Femur (tissue), 1 donor: ENCODE measurements around the gene PPARG.
"Not testable (repeated sequence)": the region's sequence is repeated elsewhere in the genome, so short reads cannot be mapped to it uniquely, and the experiment has no call there.

Experiments
- DNase-seq: peaks from one replicate; pipeline ENCODE4 v3.0.0-alpha.2; 2017

PPARG gene

GRCh38 chr3:12445523-12446240, 156.8 kb downstream of the PPARG start:
- DNase-seq, result no peak

GRCh38 chr3:12446298-12446697, 157.4 kb downstream of the PPARG start:
- no peak for DNase-seq

- DNase-seq, result no peak
These were observed 158.2 kb downstream of the PPARG start for GRCh38 chr3:12447075-12447474.

- not testable (repeated sequence) for DNase-seq
These were observed 159.7 kb downstream of the PPARG start for GRCh38 chr3:12448404-12449202.

GRCh38 chr3:12449889-12450682, 161.2 kb downstream of the PPARG start:
- DNase-seq, result no peak

- no peak for DNase-seq
These were observed 162.6 kb downstream of the PPARG start for GRCh38 chr3:12451481-12451880.

- no peak for DNase-seq
These were observed 163.1 kb downstream of the PPARG start for GRCh38 chr3:12451960-12452359.

- DNase-seq, result no peak
These were observed 163.8 kb downstream of the PPARG start for GRCh38 chr3:12452361-12453330.

GRCh38 chr3:12454076-12454815, 165.4 kb downstream of the PPARG start:
- no peak for DNase-seq

- no peak for DNase-seq
These were observed 165.9 kb downstream of the PPARG start for GRCh38 chr3:12454816-12455121.

GRCh38 chr3:12455740-12456139, 166.9 kb downstream of the PPARG start:
- DNase-seq, result no peak

GRCh38 chr3:12456441-12456840, 167.6 kb downstream of the PPARG start:
- no peak for DNase-seq

GRCh38 chr3:12457380-12457779, 168.5 kb downstream of the PPARG start:
- not testable (repeated sequence) for DNase-seq

GRCh38 chr3:12458901-12459300, 170.0 kb downstream of the PPARG start:
- DNase-seq, result no peak

- DNase-seq, result no peak
These were observed 171.3 kb downstream of the PPARG start for GRCh38 chr3:12460127-12460526.

GRCh38 chr3:12461097-12461649, 172.3 kb downstream of the PPARG start:
- no peak for DNase-seq

- no peak for DNase-seq
These were observed 173.5 kb downstream of the PPARG start for GRCh38 chr3:12462159-12462947.

GRCh38 chr3:12463686-12464085, 174.8 kb downstream of the PPARG start:
- no peak for DNase-seq

GRCh38 chr3:12464181-12464580, 175.3 kb downstream of the PPARG start:
- no peak for DNase-seq

GRCh38 chr3:12465151-12465835, 176.4 kb downstream of the PPARG start:
- DNase-seq, result no peak
